GM18873 (cell line): ENCODE data around the gene BRD4.

Experiments
- ATAC-seq: cut with Tn5 transposase; IDR thresholded peaks from one replicate; pipeline ENCODE4 v1.9.1; 2021; ENCODE audit warnings: mild to moderate bottlenecking, moderate library complexity, moderate number of reproducible peaks; ENCODE audit not compliant: unreplicated experiment, low FRiP score

The BRD4 gene

GRCh38 chr19:15251749-15252397 is 80.5 kb downstream of the BRD4 start:
- ATAC-seq = no peak

- ATAC-seq = no peak
Observed at GRCh38 chr19:15251010-15251748, 81.2 kb downstream of the BRD4 start.

GRCh38 chr19:15250640-15250993 is 81.7 kb downstream of the BRD4 start:
- no peak for ATAC-seq

- no peak for ATAC-seq
Observed at GRCh38 chr19:15249972-15250639, 82.2 kb downstream of the BRD4 start.

GRCh38 chr19:15249528-15249874 is 82.8 kb downstream of the BRD4 start:
- ATAC-seq = no peak

- ATAC-seq = no peak
Observed at GRCh38 chr19:15248648-15249527, 83.5 kb downstream of the BRD4 start.

GRCh38 chr19:15248106-15248505 is 84.2 kb downstream of the BRD4 start:
- ATAC-seq = no peak

- ATAC-seq = no peak
Observed at GRCh38 chr19:15247107-15248014, 85.0 kb downstream of the BRD4 start.

GRCh38 chr19:15246198-15246481 is 86.2 kb downstream of the BRD4 start:
- ATAC-seq = no peak

- ATAC-seq = no peak
Observed at GRCh38 chr19:15245370-15246197, 86.8 kb downstream of the BRD4 start.

GRCh38 chr19:15244808-15245207 is 87.5 kb downstream of the BRD4 start:
- no peak for ATAC-seq

GRCh38 chr19:15244106-15244803 is 88.1 kb downstream of the BRD4 start:
- ATAC-seq = no peak

- ATAC-seq = no peak
Observed at GRCh38 chr19:15243236-15243957, 88.9 kb downstream of the BRD4 start.

GRCh38 chr19:15241259-15241910 is 91.0 kb downstream of the BRD4 start:
- ATAC-seq = no peak

- ATAC-seq = no peak
Observed at GRCh38 chr19:15240515-15240914, 91.8 kb downstream of the BRD4 start.

- no peak for ATAC-seq
Observed at GRCh38 chr19:15239337-15239949, 92.9 kb downstream of the BRD4 start.

GRCh38 chr19:15238639-15239155 is 93.6 kb downstream of the BRD4 start:
- no peak for ATAC-seq
